GM20431 (cell line): Measurements from ENCODE around the gene NET1.
"Not testable (repeated sequence)": the region's sequence is repeated elsewhere in the genome, so short reads cannot be mapped to it uniquely, and the experiment has no call there.

ENCODE experiments used
- in situ Hi-C: fragments of 300-500 bp; cut with MseI, MboI; formaldehyde crosslinking; loops from one replicate; pipeline ENCODE4 v1.15.0; 2020; ENCODE audit warnings: low sequenced_read_pairs; ENCODE audit not compliant: unreplicated experiment

NET1 gene

DNA sequence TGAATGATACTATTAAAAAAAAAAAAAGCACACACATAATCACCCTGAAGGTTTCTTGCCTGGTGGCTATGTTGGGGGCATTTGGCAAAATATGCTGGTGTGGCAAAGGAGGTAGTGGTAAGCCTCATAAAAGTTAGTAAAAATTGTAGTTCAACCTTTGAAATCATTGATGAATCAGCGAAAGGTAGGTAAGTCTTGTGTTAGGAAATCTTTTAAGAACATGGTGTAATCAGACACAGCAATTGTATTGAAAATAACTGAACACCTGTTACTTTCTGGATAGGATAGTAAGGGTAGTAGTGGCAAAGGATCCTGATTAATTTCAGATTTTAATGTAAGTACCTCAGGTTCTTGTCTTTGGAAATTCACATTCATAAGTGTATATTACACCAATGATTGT lies 46.1 kb downstream of the NET1 start:
- in situ Hi-C loops = no loop called here

DNA sequence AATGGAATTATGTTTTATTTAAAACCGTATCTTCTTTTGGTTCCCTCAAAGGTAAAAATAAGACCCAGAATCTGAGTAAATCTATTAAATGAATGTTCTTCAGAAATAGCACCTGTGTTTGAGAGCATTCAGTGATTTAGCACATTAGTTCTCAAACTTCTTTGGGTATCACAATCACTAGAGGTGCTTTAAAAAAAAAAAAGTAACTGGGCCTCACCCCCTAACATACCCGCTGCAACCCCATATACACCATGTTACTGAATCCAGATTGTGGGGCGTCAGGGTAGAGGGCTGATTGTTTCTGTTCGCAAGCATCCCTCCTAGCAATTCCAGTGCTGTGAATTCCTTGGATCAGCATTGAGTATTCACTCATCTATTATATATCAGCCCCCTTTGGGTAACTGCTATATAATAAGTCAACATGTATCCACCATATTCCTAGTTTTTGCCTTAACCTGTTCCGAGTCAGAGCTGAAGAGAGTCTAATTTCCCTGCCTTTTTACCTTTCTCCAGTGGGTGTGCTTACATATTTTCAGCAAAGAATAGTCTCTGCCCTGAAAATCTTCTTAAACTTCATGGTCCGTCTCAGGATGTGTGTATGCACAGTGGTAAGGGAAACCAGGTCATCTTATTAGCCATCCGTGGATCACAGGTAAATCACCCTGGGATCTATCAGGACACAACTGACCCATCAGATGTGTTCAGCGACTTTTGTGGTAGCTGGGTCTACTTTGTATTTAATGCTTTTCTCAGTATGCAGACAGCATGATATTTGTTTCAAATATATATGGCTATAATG lies 46.8 kb downstream of the NET1 start:
- in situ Hi-C loops = no loop called here

DNA sequence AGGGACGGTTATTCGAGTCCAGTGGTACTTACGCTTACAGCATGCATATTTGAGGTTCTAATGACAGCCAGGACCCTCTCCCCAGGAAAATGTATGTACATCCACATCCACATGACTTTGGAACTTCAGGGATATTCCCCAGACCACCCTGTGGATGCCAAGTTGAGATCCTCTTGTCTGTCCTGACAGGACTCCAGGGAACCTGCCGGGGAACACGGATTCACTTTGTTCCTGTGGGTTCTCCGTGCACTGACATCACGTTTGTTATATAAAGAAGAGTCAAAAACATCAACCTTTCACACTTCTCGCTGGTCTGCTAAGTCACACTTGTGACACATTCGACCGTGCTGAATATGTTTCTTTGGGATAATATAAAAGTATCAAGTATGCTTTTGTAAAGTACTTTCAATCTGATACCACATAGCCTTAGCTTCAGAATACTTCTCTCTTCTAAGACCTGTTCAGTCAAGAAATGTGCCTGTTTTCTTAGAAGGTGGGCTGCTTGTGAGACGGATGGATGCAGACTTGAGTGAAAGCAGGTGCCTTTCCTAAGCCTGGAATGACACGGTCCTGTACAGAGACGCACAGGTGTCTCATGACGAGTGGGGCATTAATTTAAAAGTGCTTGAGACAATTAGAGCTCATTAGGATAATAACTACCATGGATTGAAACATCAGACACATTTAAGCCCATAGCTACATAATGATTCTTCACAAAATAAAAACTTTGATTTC lies 48.3 kb downstream of the NET1 start:
- in situ Hi-C loops = no loop called here

DNA sequence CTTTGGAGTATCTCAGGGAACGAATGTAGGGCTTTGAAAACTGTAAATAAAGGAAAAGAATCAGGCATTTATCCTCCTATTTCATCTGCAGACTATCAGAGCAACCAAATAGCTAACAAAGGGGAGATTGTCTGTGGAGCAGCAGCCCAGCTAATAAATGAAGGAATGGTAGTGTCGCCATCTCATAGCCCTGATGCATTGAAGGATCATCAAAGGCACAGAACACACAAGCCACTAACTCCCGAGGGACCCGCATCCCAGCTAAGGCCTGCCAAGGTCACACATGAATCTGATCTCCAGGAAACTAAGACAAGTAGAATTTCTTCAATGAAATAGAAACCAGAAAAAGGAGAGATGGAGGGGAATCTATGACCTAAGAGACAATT lies 48.8 kb downstream of the NET1 start:
- in situ Hi-C loops = no loop called here

DNA sequence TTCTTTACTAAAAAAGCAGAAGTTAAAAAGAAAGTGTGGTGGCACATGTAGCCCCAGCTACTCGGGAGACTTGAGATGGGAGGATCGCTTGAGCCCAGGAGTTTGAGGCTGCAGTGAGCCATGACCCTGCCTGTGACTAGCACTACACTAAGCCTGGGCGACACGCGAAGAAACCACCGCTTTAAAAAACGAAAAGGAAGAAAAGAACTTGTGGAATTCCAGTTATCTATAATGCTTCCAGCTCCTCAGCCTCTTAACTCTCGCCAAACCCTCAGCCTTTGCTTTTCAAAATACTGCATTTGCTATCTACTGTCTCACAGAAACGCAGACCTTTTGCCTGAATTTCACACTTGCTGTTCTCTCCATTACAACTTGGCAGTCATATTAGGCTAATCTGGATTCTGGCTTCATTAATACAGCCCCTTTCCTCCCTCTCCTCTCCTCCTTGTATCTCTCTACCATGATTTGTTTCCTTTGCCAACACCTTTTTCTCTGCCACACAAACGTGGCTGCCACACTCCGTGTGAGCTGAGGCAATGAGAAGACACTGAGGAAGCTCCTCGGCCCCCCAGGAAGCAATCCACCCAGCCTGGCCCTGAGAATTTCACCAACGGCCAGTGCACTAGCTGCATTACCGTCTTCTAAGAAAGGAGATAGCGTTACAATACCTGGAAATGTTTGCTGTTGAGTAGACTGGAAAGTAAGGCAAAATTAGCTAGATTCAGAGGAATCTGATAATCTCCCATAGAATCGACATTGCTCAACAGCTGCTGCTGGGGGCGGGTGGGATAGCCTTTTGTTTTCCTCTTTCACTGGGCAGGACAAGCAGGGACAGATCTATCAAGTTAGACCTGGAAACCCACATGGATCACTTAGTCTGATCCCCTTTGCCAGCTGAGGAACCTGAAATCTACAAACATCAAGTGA lies 49.8 kb downstream of the NET1 start:
- in situ Hi-C loops = no loop called here

DNA sequence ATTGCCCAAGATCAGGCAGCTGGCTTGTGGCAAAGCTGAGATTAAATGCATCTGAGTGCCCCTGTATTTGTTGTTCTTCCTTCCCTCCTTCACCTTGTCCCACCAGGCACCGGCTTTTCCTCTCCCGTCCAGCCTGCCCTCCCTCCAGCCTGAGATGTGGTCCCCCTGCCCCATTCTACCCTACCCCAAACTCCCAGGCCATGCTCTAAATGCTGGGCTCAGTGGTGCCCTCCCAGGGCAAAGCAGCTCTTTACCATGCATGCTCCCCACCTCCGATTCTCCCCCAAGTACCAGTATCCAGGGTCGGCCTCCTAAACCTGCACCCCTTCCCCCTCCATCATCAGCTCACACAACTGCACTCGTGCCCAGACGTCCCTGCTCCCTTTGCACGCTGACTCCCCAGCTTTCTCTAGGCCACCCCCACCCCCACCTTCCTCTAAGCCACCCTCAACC lies 50.5 kb downstream of the NET1 start:
- in situ Hi-C loops = no loop called here

DNA sequence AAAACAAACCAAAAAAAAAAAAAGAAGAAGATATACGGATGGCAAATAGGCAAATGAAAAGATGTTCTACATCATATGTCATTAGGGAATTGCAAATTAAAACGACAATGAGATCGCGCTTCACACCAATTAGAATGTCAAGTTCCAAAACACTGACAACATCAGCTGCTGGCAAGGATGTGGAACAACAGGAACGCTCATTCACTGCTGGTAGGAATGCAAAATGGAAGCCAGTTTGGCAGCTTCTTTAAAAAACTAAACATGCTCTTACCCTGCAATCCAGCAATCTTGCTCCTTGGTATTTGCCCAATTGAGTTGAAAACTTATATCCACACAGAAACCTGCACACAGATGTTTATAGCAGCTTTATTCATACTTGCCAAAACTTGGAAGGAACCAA lies 52.2 kb downstream of the NET1 start:
- in situ Hi-C loops = no loop called here

DNA sequence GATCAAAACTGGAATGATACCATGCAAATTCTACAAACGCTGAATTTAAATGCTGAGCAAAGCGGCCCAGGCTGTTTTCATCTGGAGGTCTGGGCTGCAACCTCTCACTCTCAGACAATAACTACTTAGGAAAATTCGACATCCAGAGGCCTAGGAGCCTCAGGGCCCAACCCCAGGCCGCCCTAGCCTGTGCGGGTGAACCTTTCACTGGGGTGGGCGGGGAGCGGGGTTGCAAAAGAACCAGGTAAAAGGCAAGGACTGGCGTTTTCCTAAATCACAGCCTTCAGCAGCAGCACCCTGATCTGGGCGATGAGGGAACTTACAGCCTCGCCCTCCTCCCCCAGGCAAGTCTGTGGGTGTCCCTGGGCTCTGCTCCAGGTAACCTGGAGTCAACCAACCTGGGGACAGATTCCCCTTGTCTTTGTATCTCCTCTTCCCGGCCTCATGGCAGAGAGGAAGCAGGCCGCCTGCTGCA lies 53.7 kb downstream of the NET1 start:
- in situ Hi-C loops = no loop called here

DNA sequence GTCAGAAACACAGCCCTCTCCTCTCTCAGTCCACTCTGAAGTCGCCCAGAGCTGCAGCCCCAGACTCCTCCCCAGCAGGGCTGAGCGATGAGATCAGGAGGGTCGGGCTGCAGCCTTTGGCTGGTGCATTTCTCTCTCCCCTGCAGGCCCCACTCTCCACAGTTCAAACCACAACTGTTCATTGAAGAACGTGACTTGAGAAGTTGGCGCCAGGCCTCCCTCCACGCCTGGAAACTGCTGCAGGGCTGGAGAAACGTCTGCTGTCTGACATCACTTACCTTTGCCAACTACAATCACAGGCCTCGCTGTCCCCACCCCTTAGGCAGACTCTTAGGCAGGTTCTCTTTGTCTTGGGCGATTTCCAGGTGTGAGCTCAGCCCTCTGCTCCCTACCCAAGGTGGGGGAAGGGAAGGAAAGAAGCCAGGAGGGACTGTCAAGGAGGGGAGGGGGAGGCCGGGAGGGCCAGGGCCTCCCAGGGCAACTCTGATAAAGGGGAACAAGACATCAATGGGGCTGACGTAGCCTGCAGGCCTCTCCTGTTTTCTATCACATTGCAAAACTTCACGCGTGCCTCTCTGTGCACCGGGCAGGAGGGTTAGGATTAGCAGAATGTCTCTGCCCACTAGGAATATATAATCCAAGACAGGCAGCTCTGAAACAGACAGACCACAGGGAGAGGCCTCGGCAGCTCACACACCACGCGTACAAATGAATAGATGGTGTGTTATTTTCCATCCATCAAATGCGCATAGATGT lies 54.3 kb downstream of the NET1 start:
- in situ Hi-C loops = no loop called here

DNA sequence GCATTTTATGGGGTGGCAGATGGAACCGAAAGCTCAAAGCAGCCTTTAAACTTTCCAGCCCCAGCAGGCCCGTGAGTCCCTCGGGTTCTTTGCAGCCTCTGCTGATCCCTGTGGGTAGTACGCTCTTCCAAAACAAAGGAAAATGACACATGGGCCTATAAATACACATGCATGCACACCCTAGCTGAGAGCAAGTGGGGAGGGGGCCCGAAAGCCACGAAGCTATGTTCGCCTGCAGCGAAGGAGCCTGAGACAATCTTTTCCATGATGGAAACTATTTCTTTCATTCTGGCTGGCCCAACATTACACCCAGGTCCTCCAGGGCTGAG lies 54.8 kb downstream of the NET1 start:
- in situ Hi-C loops = no loop called here

DNA sequence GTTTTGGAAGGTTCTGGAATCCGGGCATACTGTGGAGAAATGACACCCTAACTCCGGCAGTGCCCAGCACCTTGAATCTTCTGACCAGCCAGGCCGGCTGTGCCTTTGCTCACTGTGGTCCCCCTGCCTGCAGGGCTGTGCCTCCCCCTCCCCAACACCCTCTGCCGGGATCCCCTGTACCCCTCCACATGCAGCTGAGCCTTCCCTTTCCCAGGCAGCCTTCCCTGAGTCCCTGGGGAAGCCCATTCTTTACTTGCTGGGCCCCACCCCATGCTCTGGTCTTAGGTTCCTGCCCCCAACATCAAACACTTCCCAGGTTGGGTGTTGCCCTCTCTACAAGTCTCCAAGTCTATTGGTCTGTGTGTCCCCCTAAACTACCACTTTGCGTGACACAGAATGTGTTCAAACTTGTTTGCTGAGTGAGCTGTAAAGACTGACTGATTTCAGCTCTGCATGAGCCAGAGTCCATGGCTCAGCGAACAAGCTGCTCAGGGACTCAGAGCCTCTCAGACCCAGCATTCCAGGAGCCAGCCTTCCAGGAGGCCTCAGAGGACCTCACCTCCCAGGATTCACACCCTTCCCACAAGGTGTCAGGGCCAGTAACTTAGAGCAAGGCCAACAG lies 55.4 kb downstream of the NET1 start:
- in situ Hi-C loops = no loop called here

DNA sequence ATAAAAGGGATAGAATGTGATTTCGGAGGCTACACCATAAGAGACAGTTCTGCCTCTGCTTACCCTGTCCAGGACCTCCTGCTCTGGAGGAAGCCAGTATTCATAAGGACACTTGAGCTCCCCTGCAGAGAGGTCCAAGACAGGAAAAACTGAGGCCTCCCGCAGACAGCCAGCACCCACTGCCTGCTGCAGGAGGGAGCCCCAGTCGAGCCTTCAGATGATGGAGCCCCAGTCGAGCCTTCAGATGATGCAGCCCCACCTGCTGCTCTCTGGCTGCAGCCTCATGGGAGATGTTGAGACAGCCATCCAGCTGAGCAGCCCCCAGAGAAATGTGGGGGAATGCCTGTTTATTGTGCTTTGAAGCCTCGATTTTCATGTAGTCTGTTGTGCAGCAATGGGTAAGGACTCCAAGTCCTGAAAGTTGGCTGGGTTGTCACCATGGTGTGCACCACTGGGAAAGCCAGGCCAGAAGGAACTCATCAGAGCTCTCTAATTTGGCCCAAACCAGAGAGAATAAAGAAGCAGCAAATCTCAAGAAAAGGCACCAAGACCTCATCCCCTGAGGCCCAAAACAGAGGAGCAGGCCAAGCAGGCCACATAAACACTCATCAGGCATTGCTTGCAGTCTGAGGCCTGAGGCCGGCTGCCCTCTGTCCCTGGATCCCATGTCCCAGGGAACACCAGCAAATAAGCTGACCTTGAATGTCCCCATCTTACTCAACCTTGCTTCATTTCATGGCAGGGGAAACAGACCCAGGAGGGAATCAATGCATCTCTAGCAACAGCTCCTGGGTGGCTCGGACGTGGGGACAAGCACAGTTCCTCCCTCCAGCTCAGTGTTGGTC lies 56.1 kb downstream of the NET1 start:
- in situ Hi-C loops = no loop called here

DNA sequence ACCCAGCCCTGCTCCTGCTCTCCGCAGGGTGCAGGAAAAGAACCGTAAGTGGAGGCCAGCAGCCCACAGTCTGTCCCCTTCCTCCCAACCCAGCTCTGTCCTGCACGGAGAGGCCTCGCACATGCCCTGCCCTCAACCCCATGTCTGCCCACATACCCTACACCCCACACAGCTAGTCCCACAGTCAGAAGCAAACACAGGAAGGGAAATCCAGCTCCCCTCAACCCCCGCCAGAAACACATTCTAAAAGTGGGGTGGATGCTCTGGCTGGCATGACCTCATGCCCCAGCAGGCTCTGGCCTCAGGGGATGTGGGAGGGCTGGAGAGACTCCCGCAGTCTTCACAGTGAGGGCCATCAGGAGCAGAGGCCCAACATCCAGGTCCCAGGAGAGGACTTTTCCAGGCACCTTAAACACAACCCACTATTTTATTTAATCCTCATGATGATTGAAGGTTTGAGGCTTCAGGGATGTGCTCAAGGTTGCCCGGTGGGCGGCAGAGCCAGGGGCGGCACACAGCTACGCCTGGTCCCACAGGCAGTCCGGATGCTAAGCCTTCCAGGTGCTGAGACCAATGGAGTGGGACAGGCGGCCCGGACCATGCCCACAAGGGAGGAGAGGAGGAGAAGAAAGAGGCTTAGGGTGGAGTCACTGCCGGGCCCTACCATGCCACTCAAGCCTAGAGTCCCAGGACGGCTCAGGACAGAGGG lies 57.1 kb downstream of the NET1 start:
- in situ Hi-C loops = no loop called here

DNA sequence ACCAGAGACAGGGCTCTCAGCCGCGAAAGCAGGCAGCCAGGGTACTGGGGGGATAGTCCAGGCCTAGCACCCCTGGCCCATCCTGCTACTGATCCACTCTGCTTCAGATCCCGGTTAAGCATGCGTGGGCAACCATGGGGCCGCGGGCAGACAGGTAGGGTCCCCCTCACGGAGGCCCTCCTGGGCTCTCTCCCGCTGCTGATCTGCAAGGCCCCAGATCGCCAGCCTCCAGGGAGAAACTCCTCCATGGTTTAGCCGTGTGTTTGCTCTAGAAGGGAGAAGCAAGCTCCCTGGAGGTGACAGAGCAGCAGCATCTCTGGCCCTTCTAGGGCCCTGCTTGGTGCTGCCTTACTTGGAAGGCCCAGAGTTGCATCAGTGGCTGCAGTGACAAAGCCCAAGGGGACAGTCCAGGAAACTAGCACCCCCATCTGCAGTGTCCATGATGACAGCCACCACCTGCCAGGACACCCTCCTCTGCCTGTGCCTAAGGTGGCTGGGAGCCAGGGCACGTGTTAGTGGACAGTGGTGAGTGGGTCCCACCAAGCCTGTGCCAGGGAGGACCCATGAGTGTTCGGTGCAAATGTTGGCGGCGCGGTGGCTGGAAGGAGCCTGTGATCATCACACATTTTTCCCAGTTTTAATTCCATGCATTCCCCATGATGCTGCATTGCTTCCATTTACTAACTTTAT lies 57.9 kb downstream of the NET1 start:
- in situ Hi-C loops = no loop called here

DNA sequence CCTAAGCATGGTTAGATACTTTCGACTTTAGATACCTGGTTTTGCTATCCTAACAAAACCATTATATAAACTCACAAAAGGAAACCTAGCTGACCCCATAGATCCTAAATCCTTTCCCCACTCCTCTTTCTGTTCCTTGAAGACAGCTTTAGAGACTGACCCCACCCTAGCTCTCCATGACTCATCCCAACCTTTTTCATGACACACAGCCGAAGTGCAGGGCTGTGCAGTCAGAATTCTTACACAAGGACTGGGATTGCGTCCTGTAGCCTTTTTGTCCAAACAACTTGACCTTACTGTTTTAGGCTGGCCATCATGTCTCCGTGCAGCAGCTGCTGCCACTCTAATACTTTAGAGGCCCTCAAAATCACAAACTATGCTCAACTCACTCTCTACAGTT lies 62.3 kb downstream of the NET1 start:
- in situ Hi-C loops = not testable (repeated sequence)

DNA sequence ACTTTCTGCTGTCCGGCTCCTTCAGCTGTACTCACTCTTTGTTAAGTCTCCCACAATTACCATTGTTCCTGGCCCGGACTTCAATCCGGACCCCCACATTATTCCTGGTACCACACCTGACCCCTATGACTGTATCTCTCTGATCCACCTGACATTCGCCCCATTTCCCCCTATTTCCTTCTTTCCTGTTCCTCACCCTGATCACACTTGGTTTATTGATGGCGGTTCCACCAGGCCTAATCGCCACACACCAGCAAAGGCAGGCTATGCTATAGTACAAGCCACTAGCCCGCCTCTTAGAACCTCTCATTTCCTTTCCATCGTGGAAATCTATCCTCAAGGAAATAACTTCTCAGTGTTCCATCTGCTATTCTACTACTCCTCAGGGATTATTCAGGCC lies 62.7 kb downstream of the NET1 start:
- in situ Hi-C loops = not testable (repeated sequence)

DNA sequence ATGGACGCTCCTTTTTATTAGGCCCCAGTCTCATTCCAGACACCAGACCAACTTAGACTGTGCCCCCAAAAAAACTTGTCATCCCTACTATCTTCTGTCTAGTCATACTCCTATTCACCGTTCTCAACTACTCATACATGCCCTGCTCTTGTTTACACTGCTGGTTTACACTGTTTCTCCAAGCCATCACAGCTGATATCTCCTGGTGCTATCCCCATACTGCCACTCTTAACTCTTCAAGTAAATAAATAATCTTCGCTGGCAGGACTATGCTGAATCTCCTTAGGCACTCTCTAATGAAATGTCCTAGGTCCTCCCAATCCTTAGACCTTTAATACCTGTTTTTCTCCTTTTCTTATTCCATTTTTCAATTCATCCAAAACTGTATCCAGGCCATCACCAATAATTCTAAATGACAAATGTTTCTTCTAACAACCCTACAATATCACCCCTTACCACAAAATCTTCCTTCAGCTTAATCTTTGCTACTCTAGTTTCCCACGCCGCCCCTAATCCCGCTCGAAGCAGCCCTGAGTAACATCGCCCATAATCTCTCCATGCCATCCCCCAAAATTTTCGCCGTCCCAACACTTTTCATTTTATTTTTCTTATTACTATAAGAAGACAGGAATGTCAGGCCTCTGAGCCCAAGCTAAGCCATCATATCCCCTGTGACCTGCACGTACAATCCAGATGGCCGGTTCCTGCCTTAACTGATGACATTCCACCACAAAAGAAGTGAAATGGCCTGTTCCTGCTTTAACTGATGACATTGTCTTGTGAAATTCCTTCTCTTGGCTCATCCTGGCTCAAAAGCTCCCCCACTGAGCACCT lies 63.8 kb downstream of the NET1 start:
- in situ Hi-C loops = not testable (repeated sequence)
